Muscle layer of colon (tissue), 2 donors: ENCODE measurements around the gene HMGCS1.
"Not testable (repeated sequence)": the region's sequence is repeated elsewhere in the genome, so short reads cannot be mapped to it uniquely, and the experiment has no call there.

Source experiments
- H3K27ac ChIP-seq: one replicate; pipeline ENCODE4 v1.7.0; 2013; ENCODE audit warnings: low read depth, mild to moderate bottlenecking, low read length, moderate library complexity
- H3K27me3 ChIP-seq, 2 donors: one replicate each; pipeline ENCODE4 v1.7.0; 2013; ENCODE audit warnings: low read length in 2 of 2, mild to moderate bottlenecking in 2 of 2; ENCODE audit not compliant: insufficient read depth in 2 of 2, control insufficient read depth in 1 of 2
- H3K36me3 ChIP-seq: one replicate; pipeline ENCODE4 v1.7.0; 2013; ENCODE audit warnings: mild to moderate bottlenecking, low read length; ENCODE audit not compliant: insufficient read depth
- H3K4me1 ChIP-seq: one replicate; pipeline ENCODE4 v1.7.0; 2013; ENCODE audit warnings: mild to moderate bottlenecking, low read length; ENCODE audit not compliant: insufficient read depth
- H3K4me3 ChIP-seq, 2 donors: one replicate each; pipeline ENCODE4 v1.7.0; 2013; ENCODE audit warnings: low read length in 2 of 2, low read depth in 1 of 2, mild to moderate bottlenecking in 1 of 2, moderate library complexity in 1 of 2
- H3K9ac ChIP-seq: one replicate; pipeline ENCODE4 v1.7.0; 2013; ENCODE audit warnings: low read length
- H3K9me3 ChIP-seq: one replicate; pipeline ENCODE4 v1.7.0; 2013; ENCODE audit warnings: mild to moderate bottlenecking, low read length
- donor health status: abdominal sarcoma.
- donor health status: Adenocarcinoma of cecum.

The HMGCS1 gene

DNA sequence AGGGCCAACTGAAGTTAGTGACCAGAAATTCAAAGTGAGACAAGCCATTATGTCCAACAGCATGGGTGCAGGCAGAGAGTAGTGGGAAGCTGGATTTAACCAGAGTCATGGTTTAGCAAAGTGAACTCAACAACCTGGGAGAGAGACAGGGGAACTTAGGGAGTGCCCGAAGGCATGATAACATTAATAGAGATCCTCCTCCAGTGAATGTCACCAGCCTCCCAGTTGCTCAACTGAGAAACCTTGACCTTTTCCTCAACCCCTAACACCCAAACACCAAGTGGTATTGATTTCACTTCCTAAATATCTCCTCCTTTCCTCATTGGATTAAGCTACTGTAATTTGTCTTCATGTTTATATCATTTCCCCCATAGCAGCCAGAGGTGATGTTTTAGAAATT is 42.6 kb downstream of the HMGCS1 start:
- no peaks in the 10 kb centered on the region for H3K9me3 ChIP-seq

DNA sequence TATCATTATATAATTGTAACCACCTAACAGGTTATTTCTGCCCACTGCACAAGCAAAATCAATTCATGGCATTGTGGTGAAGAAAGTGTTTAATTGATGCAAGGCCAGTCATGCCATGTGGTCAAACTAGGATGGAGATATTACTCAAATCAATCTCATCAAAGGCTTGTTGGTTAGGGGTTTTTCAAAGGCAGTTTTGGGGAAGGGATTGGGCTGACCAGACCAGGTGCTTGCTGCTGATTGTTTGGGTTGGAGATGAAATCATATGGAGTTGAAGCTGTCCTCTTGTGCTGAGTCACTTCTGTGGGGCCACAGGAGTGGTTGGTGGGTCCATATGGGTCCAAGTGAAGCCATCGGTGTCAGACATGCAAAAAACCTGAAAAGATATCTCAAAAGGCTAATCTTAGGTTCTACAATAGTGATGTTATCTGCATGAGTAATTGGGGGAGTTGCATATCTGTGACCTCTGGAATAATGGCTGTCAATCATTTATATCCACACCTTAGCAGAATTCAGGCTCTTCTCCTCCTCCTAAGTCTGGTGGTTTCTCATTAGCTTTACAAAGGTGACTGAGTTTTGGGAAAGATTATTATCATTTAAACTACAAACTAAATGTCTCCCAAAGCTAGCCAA is 44.9 kb downstream of the HMGCS1 start:
- H3K9me3 ChIP-seq = no peaks in the 10 kb centered on the region
- H3K4me1 ChIP-seq = no peaks in the 10 kb centered on the region
- no peak overlapping the region for H3K9ac ChIP-seq
- no peak overlapping the region for H3K27ac ChIP-seq
- no peak overlapping the region for H3K4me3 ChIP-seq
- no peaks in the 10 kb centered on the region for H3K27me3 ChIP-seq
- H3K36me3 ChIP-seq = no peaks in the 10 kb centered on the region

More for the DNA sequence above, 42.6 kb downstream of the HMGCS1 start:
- H3K27ac ChIP-seq = no peak overlapping the region
- no peak overlapping the region for H3K9ac ChIP-seq
- H3K36me3 ChIP-seq = no peaks in the 10 kb centered on the region
- H3K4me1 ChIP-seq = no peaks in the 10 kb centered on the region
- no peaks in the 10 kb centered on the region for H3K27me3 ChIP-seq
- H3K4me3 ChIP-seq = no peak overlapping the region

DNA sequence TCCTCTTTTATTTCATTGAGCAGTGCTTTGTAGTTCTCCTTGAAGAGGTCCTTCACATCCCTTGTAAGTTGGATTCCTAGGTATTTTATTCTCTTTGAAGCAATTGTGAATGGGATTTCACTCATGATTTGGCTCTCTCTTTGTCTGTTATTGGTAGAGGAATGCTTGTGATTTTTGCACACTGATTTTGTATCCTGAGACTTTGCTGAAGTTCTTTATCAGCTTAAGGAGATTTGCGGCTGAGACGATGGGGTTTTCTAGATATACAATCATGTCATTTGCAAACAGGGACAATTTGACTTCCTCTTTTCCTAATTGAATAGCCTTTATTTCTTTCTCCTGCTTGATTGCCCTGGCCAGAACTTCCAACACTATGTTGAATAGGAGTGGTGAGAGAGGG is 50.9 kb downstream of the HMGCS1 start:
- H3K9me3 ChIP-seq, H3K4me3 ChIP-seq, H3K9ac ChIP-seq, H3K27me3 ChIP-seq, H3K36me3 ChIP-seq, H3K27ac ChIP-seq, H3K4me1 ChIP-seq: not testable (repeated sequence)

DNA sequence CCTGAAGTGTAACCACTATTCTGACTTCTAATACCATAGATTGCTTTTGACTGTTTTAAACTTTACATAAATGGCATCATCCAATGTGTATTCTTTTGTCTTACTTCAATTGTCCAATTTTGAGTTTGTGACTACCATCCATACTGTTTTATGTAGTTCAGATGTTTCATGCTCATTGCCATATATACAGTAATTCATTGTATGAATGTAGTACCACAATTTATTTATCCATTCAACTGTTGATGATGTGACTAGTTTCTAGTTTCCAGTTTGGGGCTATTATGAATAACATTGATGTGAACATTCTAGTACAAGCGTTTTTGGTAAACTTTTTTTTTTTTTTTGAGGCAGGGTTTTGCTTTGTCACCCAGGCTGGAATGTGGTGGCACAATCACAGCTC is 55.1 kb downstream of the HMGCS1 start:
- H3K27ac ChIP-seq = no peak overlapping the region
- H3K4me3 ChIP-seq = no peak overlapping the region
- H3K9me3 ChIP-seq = no peaks in the 10 kb centered on the region

DNA sequence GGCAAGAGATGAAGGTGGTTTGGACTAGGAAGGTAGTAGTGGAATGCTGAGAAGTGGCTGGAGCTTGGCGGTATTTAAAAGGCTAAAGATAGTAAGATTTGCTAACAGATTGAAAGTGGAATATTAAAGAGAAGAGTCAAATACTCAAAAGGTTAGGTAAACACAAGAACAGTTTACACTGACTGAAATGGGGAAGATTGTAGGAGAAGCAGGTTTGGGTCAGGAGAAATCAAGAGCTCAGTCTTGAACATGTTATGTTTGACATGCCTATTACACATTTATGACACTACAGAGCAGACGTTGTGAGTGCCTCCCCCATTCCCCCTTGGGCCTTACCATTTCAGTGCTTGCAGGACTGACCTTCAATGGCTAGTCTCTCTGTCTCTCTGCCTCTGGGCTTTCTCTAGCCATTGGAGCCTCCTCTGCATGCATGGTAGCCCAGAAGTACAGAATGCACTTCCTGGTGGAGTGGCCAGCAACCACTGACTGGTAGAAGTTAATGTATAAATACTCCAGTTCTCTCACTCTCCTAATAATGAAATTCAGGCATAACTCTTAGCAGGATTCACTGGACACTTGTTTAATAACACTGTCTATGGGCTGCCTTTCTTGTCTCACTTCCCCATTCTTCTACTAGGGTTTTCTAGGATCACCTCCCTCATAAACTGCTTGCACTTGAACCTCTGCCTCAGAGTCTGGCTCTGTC is 56.8 kb downstream of the HMGCS1 start:
- Histone ChIP-seq H3K9me3 (no peaks in the 10 kb centered on the region), H3K9ac (no peak overlapping the region), H3K36me3 (no peaks in the 10 kb centered on the region), H3K4me1 (no peaks in the 10 kb centered on the region), H3K27me3 (no peaks in the 10 kb centered on the region), H3K27ac (no peak overlapping the region), H3K4me3 (no peak overlapping the region)

More for the DNA sequence above, 55.1 kb downstream of the HMGCS1 start:
- Histone ChIP-seq H3K27me3 (no peaks in the 10 kb centered on the region), H3K9ac (no peak overlapping the region), H3K4me1 (no peaks in the 10 kb centered on the region), H3K36me3 (no peaks in the 10 kb centered on the region)

GRCh38 chr5:43255704-43256103 is 57.5 kb downstream of the HMGCS1 start:
- Histone ChIP-seq H3K27me3 (no peaks in the 10 kb centered on the region), H3K4me1 (no peaks in the 10 kb centered on the region), H3K27ac (no peak overlapping the region), H3K9ac (no peak overlapping the region), H3K36me3 (no peaks in the 10 kb centered on the region), H3K4me3 (no peak overlapping the region), H3K9me3 (no peaks in the 10 kb centered on the region)

GRCh38 chr5:43251754-43252153 is 61.5 kb downstream of the HMGCS1 start:
- H3K9ac ChIP-seq = no peak overlapping the region
- no peaks in the 10 kb centered on the region for H3K27me3 ChIP-seq
- no peak overlapping the region for H3K4me3 ChIP-seq
- no peak overlapping the region for H3K27ac ChIP-seq
- H3K9me3 ChIP-seq = no peaks in the 10 kb centered on the region
- H3K4me1 ChIP-seq = no peaks in the 10 kb centered on the region
- H3K36me3 ChIP-seq = no peaks in the 10 kb centered on the region

DNA sequence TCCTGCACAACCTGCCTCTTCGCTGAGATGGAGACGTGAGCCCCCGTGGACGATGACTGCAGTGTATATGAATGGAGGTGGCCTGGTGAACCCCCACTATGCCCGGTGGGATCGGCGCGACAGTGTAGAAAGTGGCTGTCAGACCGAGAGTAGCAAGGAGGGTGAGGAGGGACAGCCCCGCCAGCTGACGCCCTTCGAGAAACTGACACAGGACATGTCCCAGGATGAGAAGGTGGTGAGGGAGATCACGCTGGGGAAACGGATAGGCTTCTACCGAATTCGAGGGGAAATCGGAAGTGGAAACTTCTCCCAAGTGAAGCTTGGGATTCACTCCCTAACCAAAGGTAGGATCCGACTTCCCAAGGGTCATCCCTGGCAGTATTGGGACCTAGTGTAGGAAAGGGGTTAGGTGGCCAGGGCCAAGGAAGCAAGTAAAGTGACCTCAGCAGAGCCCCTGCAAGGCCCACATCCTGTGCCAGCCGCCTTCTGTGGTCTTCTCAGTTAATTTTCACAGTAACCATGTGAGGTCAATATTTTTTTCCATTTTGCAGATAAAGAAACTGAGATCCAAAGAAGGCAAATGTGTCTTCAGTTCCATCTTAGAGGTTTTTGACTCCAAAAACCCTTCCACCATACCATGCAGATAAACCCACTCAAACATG is 67.4 kb downstream of the HMGCS1 start:
- Histone ChIP-seq H3K4me3 (no peak overlapping the region), H3K27me3 (no peaks in the 10 kb centered on the region), H3K9me3 (no peaks in the 10 kb centered on the region), H3K27ac (no peak overlapping the region), H3K36me3 (no peaks in the 10 kb centered on the region), H3K9ac (no peak overlapping the region), H3K4me1 (no peaks in the 10 kb centered on the region)

- Histone ChIP-seq H3K27ac (no peak overlapping the region), H3K9ac (no peak overlapping the region), H3K4me3 (no peak overlapping the region), H3K27me3 (no peaks in the 10 kb centered on the region), H3K4me1 (no peaks in the 10 kb centered on the region), H3K36me3 (no peaks in the 10 kb centered on the region), H3K9me3 (no peaks in the 10 kb centered on the region)
Observed at GRCh38 chr5:43244823-43245565, 68.2 kb downstream of the HMGCS1 start.

DNA sequence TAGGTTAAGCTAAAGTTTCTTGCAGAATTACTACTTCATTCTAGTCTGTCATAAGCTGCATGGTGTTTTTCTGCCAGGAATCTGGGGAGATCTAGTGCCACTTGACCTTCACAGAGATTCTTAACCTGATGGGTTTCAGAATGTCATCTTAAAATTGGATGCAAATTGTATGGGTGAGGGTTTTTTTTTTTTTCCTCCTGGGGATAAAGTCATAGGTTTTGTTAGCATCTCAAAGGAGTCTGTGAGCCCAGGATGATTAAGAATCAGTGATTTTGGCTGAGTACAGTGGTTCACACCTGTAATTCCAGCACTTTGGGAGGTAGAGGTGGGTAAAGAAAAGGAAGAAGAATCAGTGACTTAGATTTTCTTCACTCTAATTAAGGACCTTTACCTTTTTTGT is 69.9 kb downstream of the HMGCS1 start:
- Histone ChIP-seq H3K27me3 (no peaks in the 10 kb centered on the region), H3K4me3 (no peak overlapping the region), H3K9me3 (no peaks in the 10 kb centered on the region), H3K9ac (no peak overlapping the region), H3K4me1 (no peaks in the 10 kb centered on the region), H3K36me3 (no peaks in the 10 kb centered on the region), H3K27ac (no peak overlapping the region)

DNA sequence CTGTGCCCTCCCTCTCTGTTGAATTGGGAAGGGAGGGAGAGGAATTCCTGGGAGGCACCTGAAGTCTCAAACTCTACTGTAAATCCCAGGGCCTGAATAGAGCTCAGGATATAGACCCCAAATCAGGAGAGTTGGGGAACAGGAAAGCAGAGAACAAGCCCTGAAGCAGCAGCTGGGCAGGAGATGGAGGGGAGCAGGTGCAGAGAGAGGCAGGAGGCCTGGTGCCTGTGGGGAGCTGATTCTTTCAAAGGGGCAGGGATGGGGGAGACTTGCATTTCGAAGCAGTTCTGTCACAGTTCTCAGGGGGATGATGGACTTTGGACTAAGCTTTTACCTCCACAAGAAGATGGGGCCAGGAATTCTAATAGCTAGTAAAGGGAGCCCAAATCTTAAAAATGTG is 71.0 kb downstream of the HMGCS1 start:
- Histone ChIP-seq H3K4me1 (no peaks in the 10 kb centered on the region), H3K9ac (no peak overlapping the region), H3K27ac (no peak overlapping the region), H3K9me3 (no peaks in the 10 kb centered on the region), H3K36me3 (no peaks in the 10 kb centered on the region), H3K4me3 (no peak overlapping the region), H3K27me3 (no peaks in the 10 kb centered on the region)
